Measurements from ENCODE around the gene DGKD. TPM values are rescaled to one million over a fixed set of nuclear protein-coding genes. Genes with fewer than 3 reads are reported as not detected.

DGKD gene
- total RNA-seq, 1 donor from 2014 or later, result 188 TPM

- peaks cover 46% of the 10 kb centered on the region for H3K36me3 Mint-ChIP-seq (ENCODE audit: low read depth)
These were observed 69.2 kb downstream of the DGKD start for GRCh38 chr2:233423552-233423860.

GRCh38 chr2:233424154-233424951, 70.1 kb downstream of the DGKD start:
- ATAC-seq (ENCODE audit: low read depth) (no peak), DNase-seq (no peak)
- H3K36me3 Mint-ChIP-seq (ENCODE audit: low read depth), result peaks cover 47% of the 10 kb centered on the region
- H3K9me3 Mint-ChIP-seq, result peaks cover 6% of the 10 kb centered on the region
- no peak for TF ChIP-seq CTCF (IDR thresholded peaks at IDR 0.05)
- H3K4me3 Mint-ChIP-seq, result no peak overlapping the region
- H3K27me3 Mint-ChIP-seq, result no peaks in the 10 kb centered on the region
- H3K27ac Mint-ChIP-seq, result peak overlapping the region; percentile 97
- intact Hi-C loops (cut with micrococcal nuclease), result no loop called here
- ChIA-PET POLR2A (interaction anchor here (0.6 to 0.8 kb wide), 2 partner anchors 99 to 364 kb away, joined by 3 read pairs; partner anchors contain the start of gene INPP5D), CTCF (interaction anchor here (2.8 to 3.1 kb wide), 2 partner anchors 19 kb away, joined by 15 to 18 read pairs; no protein-coding TSS in a partner anchor)
- peaks cover 88% of the 10 kb centered on the region for H3K4me1 Mint-ChIP-seq

More at GRCh38 chr2:233423552-233423860, 69.2 kb downstream of the DGKD start:
- TF ChIP-seq CTCF (IDR thresholded peaks at IDR 0.05), result no peak
- DNase-seq (no peak), ATAC-seq (ENCODE audit: low read depth) (no peak)
- H3K27ac Mint-ChIP-seq, result peak overlapping the region; percentile 97
- no peaks in the 10 kb centered on the region for H3K27me3 Mint-ChIP-seq
- H3K9me3 Mint-ChIP-seq, result peaks cover 6% of the 10 kb centered on the region
- intact Hi-C loops (cut with micrococcal nuclease), result no loop called here
- CTCF ChIA-PET, result interaction anchor here (2.8 kb wide), 1 partner anchor 20 kb away, joined by 18 read pairs; no protein-coding TSS in a partner anchor
- H3K4me1 Mint-ChIP-seq, result peaks cover 89% of the 10 kb centered on the region
- H3K4me3 Mint-ChIP-seq, result no peak overlapping the region
- POLR2A ChIA-PET, result no interaction called here

- CTCF ChIA-PET, result interaction anchor here (2.9 to 3.1 kb wide), 2 partner anchors 17 to 23 kb away, joined by 11 to 15 read pairs; no protein-coding TSS in a partner anchor
- DNase-seq (no peak), ATAC-seq (ENCODE audit: low read depth) (no peak)
- peaks cover 75% of the 10 kb centered on the region for H3K4me1 Mint-ChIP-seq
- no peak overlapping the region for H3K4me3 Mint-ChIP-seq
- H3K27me3 Mint-ChIP-seq, result no peaks in the 10 kb centered on the region
- H3K27ac Mint-ChIP-seq, result peak overlapping the region; percentile 84
- POLR2A ChIA-PET, result interaction anchor here (1.1 kb wide), 1 partner anchor 17 kb away, joined by 4 read pairs; no protein-coding TSS in a partner anchor
- peaks cover 61% of the 10 kb centered on the region for H3K36me3 Mint-ChIP-seq (ENCODE audit: low read depth)
- TF ChIP-seq CTCF (IDR thresholded peaks at IDR 0.05), result no peak
- peaks cover 6% of the 10 kb centered on the region for H3K9me3 Mint-ChIP-seq
- intact Hi-C loops (cut with micrococcal nuclease), result no loop called here
These were observed 72.5 kb downstream of the DGKD start for GRCh38 chr2:233426619-233427342.

GRCh38 chr2:233428008-233428407, 73.7 kb downstream of the DGKD start:
- intact Hi-C loops (cut with micrococcal nuclease), result no loop called here
- H3K27me3 Mint-ChIP-seq, result no peaks in the 10 kb centered on the region
- peaks cover 68% of the 10 kb centered on the region for H3K4me1 Mint-ChIP-seq
- H3K27ac Mint-ChIP-seq, result peak overlapping the region; percentile 59
- POLR2A ChIA-PET, result no interaction called here
- no peak for ATAC-seq (ENCODE audit: low read depth)
- CTCF ChIA-PET, result interaction anchor here (1.5 kb wide), 1 partner anchor 15 kb away, joined by 6 read pairs; no protein-coding TSS in a partner anchor
- DNase-seq, result no peak
- H3K9me3 Mint-ChIP-seq, result peaks cover 6% of the 10 kb centered on the region
- no peak overlapping the region for H3K4me3 Mint-ChIP-seq
- H3K36me3 Mint-ChIP-seq (ENCODE audit: low read depth), result peaks cover 64% of the 10 kb centered on the region
- no peak for TF ChIP-seq CTCF (IDR thresholded peaks at IDR 0.05)

- Mint-ChIP-seq H3K4me3 (no peak overlapping the region), H3K9me3 (peaks cover 6% of the 10 kb centered on the region), H3K27ac (peak overlapping the region; percentile 59), H3K4me1 (peaks cover 66% of the 10 kb centered on the region), H3K27me3 (no peaks in the 10 kb centered on the region), H3K36me3 (ENCODE audit: low read depth) (peaks cover 63% of the 10 kb centered on the region)
- DNase-seq (no peak), ATAC-seq (ENCODE audit: low read depth) (no peak)
- ChIA-PET POLR2A (no interaction called here), CTCF (interaction anchor here (1.5 kb wide), 1 partner anchor 15 kb away, joined by 6 read pairs; no protein-coding TSS in a partner anchor)
- intact Hi-C loops (cut with micrococcal nuclease), result no loop called here
- no peak for TF ChIP-seq CTCF (IDR thresholded peaks at IDR 0.05)
These were observed 74.1 kb downstream of the DGKD start for GRCh38 chr2:233428438-233428837.
